HL-60 (cell line): ENCODE measurements around the gene HPS5.

Experiments used
- CTCF ChIP-seq: IDR thresholded peaks from one replicate; pipeline ENCODE4 v1.5.1; 2011; ENCODE audit warnings: low read length, control low read depth, inconsistent platforms; ENCODE audit not compliant: insufficient read depth
- POLR2AphosphoS5 ChIP-seq: IDR thresholded peaks from 2 replicates; pipeline ENCODE4 v1.6.1; 2012; ENCODE audit warnings: low read depth

- TF ChIP-seq CTCF = no peak
- TF ChIP-seq POLR2AphosphoS5 = no peak
Measured at GRCh38 chr11:18369398-18369797, 47.5 kb upstream of the HPS5 start.
